GM19324 (cell line): ENCODE results near the gene CES1.
"Not testable (repeated sequence)": the region's sequence is repeated elsewhere in the genome, so short reads cannot be mapped to it uniquely, and the experiment has no call there.

ENCODE experiments used
- ATAC-seq: cut with Tn5 transposase; IDR thresholded peaks from one replicate; pipeline ENCODE4 v1.9.1; 2021; ENCODE audit warnings: mild to moderate bottlenecking, moderate library complexity; ENCODE audit not compliant: unreplicated experiment, low FRiP score

CES1 gene

DNA sequence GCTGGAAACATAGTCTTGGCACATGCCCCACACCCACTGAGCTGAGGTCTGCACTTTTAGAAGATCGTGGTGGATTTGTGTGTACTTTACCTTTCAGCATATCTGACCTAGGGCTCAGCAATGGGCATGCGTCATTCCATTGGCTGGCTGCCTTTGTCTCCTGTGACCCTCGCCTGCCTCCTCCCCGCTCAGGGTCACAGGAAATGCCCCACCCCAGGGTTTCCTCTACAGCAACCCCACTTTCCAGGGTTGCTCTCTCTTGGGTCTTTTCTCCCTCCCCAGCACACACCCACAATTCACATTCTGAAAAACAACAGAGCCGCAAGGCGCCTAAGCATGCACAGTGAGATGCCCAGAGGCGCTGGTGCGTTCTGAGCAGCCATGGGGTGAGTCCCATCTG, 29.2 kb downstream of the CES1 start:
- ATAC-seq: not testable (repeated sequence)

GRCh38 chr16:55792934-55793374, 39.9 kb downstream of the CES1 start:
- not testable (repeated sequence) for ATAC-seq

DNA sequence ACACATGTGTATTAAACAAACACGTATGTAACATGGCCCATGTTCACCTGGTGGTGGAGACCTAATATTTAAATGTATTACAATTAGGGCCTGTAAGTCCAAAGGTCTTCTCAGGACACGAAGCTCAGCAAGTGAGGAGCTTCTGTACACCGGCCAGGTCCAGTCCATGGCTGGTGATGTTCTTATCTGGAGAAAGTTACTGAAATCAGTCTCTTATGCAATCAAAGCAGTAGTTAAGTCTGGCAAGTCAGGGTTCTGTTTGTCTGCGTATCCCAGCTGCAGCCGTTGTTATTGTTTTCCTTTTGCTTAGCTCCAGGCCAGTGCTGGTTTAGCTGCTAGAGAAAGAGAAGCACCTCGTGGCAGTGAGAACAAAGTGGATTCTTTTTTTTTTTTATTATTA, 41.4 kb downstream of the CES1 start:
- not testable (repeated sequence) for ATAC-seq

DNA sequence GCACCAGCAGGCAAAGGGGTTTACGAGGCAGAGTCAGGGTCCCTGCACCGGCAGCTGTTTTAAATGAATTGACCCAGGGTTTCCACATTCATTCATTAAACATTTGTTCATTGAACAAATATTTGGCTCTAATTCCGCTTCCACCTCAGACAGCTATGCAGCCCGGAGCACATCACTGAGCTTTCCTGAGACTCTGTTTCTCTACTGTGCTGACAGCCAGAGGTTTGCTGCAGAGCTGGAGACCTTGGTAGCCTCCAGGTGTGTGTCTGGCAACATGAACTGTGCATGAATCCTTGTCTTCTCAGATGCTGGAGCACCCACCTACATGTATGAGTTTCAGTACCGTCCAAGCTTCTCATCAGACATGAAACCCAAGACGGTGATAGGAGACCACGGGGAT, 42.7 kb downstream of the CES1 start:
- not testable (repeated sequence) for ATAC-seq

DNA sequence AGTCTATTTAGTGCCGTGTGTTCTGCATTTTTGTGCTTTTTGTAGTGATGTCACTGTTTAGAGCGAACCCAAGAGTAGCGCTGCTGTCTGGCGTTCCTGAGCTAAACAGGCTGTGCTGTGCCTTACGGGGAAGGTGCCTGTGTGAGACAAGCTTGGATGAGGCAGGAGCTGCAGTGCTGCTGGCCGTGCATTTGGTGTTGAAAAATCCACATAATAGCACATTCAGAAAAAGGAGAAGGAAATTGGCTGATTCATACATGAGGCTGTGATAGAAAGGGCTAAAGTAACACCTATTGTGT, 50.2 kb downstream of the CES1 start:
- ATAC-seq: not testable (repeated sequence)

- not testable (repeated sequence) for ATAC-seq
These were observed 50.7 kb downstream of the CES1 start for GRCh38 chr16:55782091-55782792.

GRCh38 chr16:55781456-55781855, 51.4 kb downstream of the CES1 start:
- not testable (repeated sequence) for ATAC-seq

DNA sequence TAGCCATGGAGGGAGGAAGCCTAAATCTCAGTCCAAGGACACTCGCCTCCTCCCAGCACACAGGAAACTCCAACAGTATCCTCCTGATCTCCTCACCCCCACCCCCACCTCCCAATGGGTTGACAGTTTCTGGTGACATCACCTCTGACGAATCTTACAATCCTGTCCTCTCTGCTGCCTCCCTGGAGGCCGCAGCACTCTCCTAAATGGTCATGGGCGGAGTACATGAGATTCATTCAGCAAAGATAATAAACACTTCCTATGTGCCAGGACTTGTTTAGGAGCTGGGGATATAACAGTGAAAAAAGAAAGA, 52.8 kb downstream of the CES1 start:
- not testable (repeated sequence) for ATAC-seq

DNA sequence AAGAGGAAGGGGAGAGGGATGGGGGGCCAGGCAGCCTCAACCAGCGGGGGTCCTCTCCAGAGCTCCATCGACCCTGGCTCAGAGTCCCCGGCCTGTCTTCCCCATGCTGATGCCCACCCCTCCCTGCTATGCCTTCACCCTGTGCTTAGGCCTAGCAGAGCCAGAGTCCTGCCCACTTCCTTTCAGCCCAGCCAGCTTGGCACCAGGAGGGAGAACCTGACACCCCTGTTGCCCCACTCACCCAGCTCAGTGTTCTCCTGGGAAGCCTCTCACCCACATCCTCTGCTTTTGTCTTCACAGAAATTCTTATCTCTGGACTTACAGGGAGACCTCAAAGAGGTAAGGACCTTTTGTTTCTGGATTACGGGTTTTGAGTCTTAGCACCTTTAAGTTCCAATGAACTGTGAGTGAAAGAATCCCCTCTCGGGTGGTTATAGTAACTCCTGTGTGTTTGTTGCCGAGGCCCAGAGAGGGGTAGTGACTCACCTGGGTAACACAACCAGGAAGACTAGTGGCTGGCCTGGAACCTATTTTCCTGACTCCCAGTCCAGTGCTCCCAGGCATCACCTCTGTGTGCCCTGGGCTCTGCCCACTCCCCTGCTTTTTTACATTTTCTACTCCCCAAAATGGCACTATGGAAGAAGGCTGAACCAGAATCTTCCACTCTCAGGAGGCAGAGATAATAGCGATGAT, 53.3 kb downstream of the CES1 start:
- no peak for ATAC-seq

GRCh38 chr16:55778757-55779156, 54.1 kb downstream of the CES1 start:
- no peak for ATAC-seq

DNA sequence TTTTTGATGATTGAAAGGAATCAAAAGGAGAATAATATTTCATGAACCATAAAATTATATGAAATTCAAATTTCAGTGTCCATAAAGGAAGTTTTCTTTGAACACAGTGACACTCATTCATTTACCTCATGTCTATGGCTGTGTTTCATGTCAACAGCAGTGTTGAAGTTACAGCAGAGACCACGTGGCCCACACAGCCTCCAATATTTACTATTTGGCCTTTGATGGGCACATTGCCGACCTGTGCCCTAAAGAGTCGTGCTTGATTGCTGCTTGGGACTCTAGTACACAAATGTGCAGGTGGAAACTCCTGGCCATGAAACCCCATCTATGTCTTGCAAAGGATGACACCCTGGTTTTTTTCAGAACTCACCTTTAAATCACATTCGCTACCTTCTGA, 57.0 kb downstream of the CES1 start:
- no peak for ATAC-seq

GRCh38 chr16:55773859-55774549, 58.9 kb downstream of the CES1 start:
- no peak for ATAC-seq

DNA sequence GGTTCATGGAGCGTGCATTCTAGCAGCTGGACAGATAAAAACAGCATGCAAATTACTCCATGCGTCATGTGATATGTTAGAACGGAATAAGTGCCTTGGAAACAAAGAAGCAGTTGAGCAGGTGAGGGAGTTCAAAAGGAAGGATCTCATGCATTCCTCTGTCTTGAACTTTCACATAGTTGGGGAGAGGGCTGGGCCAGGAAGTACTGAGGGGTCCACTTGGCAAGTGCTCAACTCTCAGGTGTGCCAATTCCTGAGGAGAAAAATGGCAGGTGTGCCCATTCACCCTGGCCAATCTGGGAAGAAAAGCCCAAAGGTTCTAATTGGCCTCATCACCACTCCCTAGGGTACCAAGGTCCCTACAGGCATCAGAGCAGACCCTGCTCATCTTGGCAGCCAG, 67.7 kb downstream of the CES1 start:
- no peak for ATAC-seq

DNA sequence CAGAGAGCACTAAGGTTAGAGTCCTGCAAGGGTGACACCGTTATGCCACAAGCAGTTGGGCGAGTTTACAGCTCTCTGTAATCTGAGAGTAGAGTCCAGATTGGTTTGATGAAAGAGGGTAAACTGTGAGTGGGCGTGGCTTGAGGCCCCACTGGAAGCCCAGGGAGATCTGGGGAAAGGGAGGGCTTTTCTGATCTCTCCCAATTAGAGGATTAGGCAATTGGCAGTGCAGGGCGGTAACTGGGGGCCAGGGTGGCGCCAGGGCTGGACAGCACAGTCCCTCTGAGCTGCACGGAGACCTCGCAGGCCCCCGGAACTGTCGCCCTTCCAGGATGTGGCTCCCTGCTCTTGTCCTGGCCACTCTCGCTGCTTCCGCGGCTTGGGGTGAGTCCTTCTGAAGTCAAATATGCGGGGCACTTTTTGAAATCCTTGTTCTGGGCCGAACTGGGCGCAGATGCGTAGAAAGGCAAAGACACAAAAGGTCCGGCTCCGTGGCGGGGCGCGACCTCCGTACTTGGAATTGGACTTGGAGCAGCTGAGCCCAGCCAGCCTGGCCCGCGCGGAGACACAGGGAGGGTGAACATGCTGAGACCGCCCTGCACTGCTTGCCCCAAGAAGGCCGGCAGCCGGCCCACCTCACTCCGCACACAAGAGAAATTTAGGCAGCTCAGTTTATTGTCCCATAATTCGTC, 72.4 kb downstream of the CES1 start:
- no peak for ATAC-seq

GRCh38 chr16:55759965-55760309, 73.0 kb downstream of the CES1 start:
- ATAC-seq: not testable (repeated sequence)

GRCh38 chr16:55757595-55758527, 75.0 kb downstream of the CES1 start:
- not testable (repeated sequence) for ATAC-seq

- ATAC-seq: no peak
These were observed 75.9 kb downstream of the CES1 start for GRCh38 chr16:55756963-55757362.

GRCh38 chr16:55754056-55754455, 78.8 kb downstream of the CES1 start:
- ATAC-seq: no peak

DNA sequence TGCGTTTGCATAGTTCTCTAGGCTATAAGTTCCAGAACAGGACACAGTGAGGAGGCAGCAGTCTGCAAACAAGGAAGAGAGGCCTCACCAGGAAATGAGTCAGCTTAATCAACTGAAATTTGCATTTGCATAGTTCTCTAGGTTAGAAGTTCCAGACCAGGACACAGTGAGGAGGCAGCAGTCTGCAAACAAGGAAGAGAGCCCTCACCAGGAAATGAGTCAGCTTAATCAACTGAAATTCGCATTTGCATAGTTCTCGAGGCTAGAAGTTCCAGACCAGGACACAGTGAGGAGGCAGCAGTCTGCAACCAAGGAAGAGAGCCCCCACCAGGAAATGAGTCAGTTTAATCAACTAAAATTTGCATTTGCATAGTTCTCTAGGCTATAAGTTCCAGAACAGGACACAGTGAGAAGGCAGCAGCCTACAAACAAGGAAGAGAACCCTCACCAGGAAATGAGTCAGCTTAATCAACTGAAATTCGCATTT, 79.7 kb downstream of the CES1 start:
- not testable (repeated sequence) for ATAC-seq
